IPS DF 6.9 (cell line): ENCODE measurements around the gene PEF1.

Experiments
- DNase-seq: peaks from one replicate; pipeline ENCODE4 v3.0.0-alpha.2; 2013; ENCODE audit warnings: low read depth, low spot score
- H3K27ac ChIP-seq: one replicate; pipeline ENCODE4 v1.5.1; 2013; ENCODE audit warnings: low read length, control low read depth
- H3K27me3 ChIP-seq: 2 replicates; pipeline ENCODE4 v1.6.1; 2013; ENCODE audit warnings: mild to moderate bottlenecking, low read length; ENCODE audit not compliant: control insufficient read depth, insufficient read depth
- H3K36me3 ChIP-seq: 2 replicates; pipeline ENCODE4 v1.6.1; 2013; ENCODE audit warnings: low read length; ENCODE audit not compliant: control insufficient read depth, insufficient read depth
- H3K4me1 ChIP-seq: 2 replicates; pipeline ENCODE4 v1.6.1; 2013; ENCODE audit warnings: low read length; ENCODE audit not compliant: control insufficient read depth, insufficient read depth
- H3K4me3 ChIP-seq: 2 replicates; pipeline ENCODE4 v1.5.1; 2013; ENCODE audit warnings: mild to moderate bottlenecking, low read length
- H3K9me3 ChIP-seq: 2 replicates; pipeline ENCODE4 v1.6.1; 2013; ENCODE audit warnings: low read length, inconsistent platforms; ENCODE audit not compliant: control insufficient read depth, insufficient read depth
- WGBS: extraction: QIAGEN DNeasy Blood & Tissue Kit; methylation state at CpG from one replicate; pipeline ENCODE4 v1.1.7; 2013; ENCODE audit warnings: mixed read lengths, missing lambda C conversion rate; ENCODE audit not compliant: insufficient read length, insufficient coverage; 5-methylcytosine and 5-hydroxymethylcytosine counted together

Gene PEF1

DNA sequence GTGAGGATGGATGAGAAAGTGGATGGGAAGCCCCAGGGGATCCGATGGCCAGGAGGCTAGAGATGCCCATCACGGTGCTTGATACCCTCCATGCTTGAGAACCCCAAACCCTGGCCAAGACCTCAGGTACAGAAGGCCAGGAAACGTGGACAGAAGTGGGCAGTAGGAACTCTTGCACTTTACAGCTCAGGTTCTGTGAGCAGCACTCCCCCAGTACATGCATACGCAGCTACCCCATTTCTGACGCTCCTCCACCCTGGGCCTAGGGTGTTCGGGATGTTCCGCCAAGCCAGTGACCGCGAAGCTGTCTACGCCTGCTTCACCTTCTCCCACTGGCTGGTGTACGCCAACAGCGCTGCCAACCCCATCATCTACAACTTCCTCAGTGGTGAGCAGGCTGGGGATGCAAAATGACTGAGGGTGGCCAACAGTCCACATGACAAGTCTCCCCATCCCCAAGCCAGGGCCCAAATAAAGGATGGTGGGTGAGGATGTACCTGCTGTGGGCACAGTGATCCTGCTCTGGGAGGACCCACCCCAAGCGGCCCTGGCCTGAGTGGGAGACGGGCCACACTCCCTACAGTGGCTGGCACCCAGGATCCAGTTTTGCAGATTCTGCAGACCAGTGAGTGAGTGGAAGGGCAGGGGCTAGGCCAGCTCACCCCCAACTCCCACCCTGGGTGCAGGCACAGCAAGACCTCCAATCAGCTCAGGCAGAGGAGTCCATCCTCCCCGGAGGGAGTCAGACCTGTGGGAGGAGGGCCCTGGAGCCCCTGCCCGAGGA is 19.8 kb downstream of the PEF1 start:
- no peaks in the 10 kb centered on the region for H3K27me3 ChIP-seq
- no peak overlapping the region for H3K4me3 ChIP-seq
- H3K4me1 ChIP-seq = 0 out of 2 replicates have a peak, but pooled peaks cover 2% of the 10 kb centered on the region
- no peak for DNase-seq
- no peak overlapping the region for H3K27ac ChIP-seq
- peaks cover 6% of the 10 kb centered on the region; the same call in 1 of the 2 replicates for H3K36me3 ChIP-seq
- H3K9me3 ChIP-seq = no peaks in the 10 kb centered on the region
- WGBS = no CpG with 5 or more reads among the region's 16 CpGs

DNA sequence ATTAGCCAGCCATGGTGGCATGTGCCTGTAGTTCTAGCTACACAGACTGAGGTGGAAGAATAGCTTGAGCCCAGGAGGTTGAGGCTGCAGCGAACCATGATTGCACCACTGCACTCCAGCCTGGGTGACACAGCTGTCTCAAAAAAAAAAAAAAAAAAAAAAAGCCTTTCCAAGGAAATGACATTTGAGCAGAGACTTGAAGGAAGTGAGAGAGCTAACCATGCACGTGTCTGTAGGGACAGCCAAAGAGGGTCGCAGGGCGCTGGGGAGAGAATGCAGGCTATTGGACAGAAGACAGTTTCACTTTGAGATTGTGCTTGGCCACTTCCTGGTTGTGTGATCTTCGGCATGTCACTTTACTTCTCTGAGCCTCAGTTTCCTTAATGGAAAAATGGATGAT is 20.4 kb downstream of the PEF1 start:
- no peak for DNase-seq
- no CpG with 5 or more reads among the region's 5 CpGs for WGBS
- Histone ChIP-seq H3K4me3 (no peak overlapping the region), H3K27me3 (no peaks in the 10 kb centered on the region), H3K27ac (no peak overlapping the region), H3K9me3 (no peaks in the 10 kb centered on the region), H3K36me3 (peaks cover 5% of the 10 kb centered on the region; the same call in 1 of the 2 replicates), H3K4me1 (0 out of 2 replicates have a peak, but pooled peaks cover 2% of the 10 kb centered on the region)

DNA sequence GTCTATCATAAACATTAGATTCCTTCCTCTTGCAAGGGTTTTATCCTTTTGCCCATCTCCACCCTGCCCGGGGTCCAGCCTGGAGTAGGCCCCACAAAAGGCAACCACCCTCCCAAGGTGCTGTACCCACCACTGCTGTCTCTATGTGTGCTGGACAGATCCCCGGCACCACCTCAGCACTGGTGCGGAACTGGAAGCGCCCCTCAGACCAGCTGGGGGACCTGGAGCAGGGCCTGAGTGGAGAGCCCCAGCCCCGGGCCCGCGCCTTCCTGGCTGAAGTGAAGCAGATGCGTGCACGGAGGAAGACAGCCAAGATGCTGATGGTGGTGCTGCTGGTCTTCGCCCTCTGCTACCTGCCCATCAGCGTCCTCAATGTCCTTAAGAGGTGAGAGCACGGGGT is 21.3 kb downstream of the PEF1 start:
- Histone ChIP-seq H3K27ac (no peak overlapping the region), H3K9me3 (no peaks in the 10 kb centered on the region), H3K36me3 (peaks cover 4% of the 10 kb centered on the region; the same call in 1 of the 2 replicates), H3K4me1 (0 out of 2 replicates have a peak, but pooled peaks cover 2% of the 10 kb centered on the region), H3K27me3 (no peaks in the 10 kb centered on the region), H3K4me3 (no peak overlapping the region)
- no peak for DNase-seq
- WGBS = no CpG with 5 or more reads among the region's 12 CpGs

DNA sequence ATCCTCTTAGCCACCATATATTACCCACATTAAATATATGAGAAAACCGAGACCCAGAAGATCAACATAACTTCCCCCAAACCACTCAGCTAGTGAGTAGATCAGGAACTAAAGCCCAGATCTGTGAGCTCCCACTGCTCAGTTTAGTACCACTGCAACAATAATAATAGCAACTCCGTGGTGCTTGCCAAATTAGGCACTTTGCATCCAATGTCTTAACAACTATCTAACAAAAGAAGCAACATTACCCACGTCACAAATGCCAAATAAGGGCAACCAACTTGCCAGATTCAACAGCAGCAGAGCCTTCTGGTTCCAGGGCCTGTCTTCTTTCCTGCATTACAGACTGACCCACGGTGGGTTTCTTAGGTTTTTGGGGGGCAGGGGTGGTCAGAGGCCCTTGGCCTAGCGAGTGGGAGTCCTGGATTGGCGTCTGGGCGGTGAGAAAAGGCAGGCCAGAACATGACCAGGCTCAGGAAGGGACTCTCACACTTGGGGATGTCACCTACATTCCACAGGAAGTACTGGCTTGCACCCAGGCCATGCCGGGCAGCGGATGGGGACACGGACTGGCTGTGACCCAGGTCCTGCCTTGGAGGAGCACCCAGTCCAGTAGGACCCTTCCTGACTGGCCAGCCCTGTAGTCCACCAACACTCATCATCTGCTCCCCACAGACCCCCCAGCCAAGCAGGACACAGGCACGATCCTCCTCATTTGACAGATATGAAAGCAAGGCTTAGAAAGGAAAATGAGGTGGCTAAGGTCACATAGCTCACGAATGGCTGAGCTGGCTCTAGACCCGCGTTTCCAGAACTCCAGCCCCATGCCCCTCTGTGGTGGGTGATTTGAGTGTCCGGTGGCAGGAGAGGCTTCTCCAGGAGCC is 22.6 kb downstream of the PEF1 start:
- WGBS = no CpG with 5 or more reads among the region's 15 CpGs
- Histone ChIP-seq H3K4me1 (peaks cover 6% of the 10 kb centered on the region; the same call in 1 of the 2 replicates), H3K27me3 (peaks cover 3% of the 10 kb centered on the region; the same call in 1 of the 2 replicates), H3K9me3 (no peaks in the 10 kb centered on the region), H3K36me3 (no peaks in the 10 kb centered on the region), H3K27ac (no peak overlapping the region), H3K4me3 (no peak overlapping the region)
- DNase-seq = no peak

DNA sequence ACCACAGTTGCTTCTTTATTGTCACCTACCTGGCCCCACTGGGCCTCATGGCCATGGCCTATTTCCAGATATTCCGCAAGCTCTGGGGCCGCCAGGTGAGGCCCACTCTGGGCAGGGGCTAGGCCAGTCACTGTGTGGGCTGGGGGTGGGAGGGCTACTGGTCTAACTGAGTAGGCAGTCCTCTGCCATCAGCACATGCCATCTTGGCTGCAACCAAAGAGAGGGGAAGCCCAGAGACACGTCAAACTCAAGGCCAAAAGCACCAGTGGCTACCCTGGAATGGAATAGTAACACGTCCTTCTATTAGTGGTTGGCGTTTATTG is 23.2 kb downstream of the PEF1 start:
- no CpG with 5 or more reads among the region's 5 CpGs for WGBS
- no peak overlapping the region for H3K27ac ChIP-seq
- no peaks in the 10 kb centered on the region for H3K9me3 ChIP-seq

DNA sequence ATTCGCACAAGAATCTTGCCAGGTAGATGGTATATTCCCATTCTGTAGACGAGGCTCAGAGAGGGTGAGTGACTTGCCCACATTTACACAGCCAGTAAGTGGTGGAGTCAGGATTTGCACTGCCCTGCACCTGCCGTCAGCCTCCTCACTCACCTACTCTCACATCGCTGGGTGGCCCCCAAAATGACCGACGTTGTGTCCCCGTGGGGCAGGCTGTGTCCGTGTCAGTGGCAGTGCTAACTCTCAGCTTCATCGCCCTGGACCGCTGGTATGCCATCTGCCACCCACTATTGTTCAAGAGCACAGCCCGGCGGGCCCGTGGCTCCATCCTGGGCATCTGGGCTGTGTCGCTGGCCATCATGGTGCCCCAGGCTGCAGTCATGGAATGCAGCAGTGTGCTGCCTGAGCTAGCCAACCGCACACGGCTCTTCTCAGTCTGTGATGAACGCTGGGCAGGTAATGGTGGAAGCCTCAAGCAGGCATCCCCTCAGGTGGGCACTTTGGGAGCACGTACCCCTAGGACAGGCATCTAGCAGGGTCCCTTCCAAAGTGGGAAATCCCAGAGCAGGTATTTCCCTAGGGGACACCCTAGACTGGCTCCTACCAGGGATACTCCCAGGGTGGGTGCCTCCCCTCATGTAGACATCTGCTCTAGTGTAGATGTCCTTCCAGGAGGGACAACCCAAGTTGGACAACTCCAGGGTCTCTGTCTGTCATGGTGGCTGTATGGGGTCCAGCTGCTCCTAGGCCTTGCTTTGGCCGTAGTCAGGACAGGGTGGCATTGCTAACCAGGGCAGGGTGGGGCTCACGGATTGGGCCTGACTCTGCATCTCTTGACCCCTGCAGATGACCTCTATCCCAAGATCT is 23.8 kb downstream of the PEF1 start:
- no CpG with 5 or more reads among the region's 20 CpGs for WGBS
- no peak overlapping the region for H3K4me3 ChIP-seq
- no peaks in the 10 kb centered on the region for H3K9me3 ChIP-seq
- peaks cover 4% of the 10 kb centered on the region; the same call in 1 of the 2 replicates for H3K4me1 ChIP-seq
- H3K27me3 ChIP-seq = peaks cover 5% of the 10 kb centered on the region; the same call in 1 of the 2 replicates
- H3K36me3 ChIP-seq = no peaks in the 10 kb centered on the region
- no peak overlapping the region for H3K27ac ChIP-seq
- no peak for DNase-seq

More for the DNA sequence above, 23.2 kb downstream of the PEF1 start:
- no peak for DNase-seq
- peaks cover 4% of the 10 kb centered on the region; the same call in 1 of the 2 replicates for H3K4me1 ChIP-seq
- H3K4me3 ChIP-seq = no peak overlapping the region
- H3K36me3 ChIP-seq = no peaks in the 10 kb centered on the region
- peaks cover 5% of the 10 kb centered on the region; the same call in 1 of the 2 replicates for H3K27me3 ChIP-seq

DNA sequence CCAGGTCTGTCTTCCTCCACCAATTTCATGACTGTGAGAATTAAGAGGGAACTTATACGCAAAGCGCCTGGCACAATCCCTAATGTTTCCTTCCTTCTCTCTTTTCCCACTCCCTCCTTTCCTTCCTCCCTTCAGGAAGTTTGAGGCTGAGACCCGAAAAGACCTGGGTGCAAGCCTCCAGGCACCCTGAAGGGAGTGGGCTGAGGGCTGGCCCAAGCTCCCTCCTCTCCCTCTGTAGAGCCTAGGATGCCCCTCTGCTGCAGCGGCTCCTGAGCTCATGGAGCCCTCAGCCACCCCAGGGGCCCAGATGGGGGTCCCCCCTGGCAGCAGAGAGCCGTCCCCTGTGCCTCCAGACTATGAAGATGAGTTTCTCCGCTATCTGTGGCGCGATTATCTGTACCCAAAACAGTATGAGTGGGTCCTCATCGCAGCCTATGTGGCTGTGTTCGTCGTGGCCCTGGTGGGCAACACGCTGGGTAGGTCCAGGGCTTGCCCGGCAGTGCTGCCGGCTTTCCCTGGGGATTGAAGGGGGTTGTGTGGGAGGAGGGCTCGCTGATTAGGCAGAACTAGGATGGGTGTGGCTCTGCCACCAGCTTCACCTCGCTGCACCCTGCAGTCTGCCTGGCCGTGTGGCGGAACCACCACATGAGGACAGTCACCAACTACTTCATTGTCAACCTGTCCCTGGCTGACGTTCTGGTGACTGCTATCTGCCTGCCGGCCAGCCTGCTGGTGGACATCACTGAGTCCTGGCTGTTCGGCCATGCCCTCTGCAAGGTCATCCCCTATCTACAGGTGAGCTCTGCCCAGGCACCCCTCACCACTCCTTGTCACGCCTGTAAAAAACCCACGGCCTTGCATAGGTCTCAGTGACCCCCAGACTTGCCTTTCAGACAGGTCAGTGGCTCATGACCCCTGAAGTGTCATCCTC is 25.5 kb downstream of the PEF1 start:
- Histone ChIP-seq H3K36me3 (no peaks in the 10 kb centered on the region), H3K27ac (no peak overlapping the region), H3K27me3 (peaks cover 5% of the 10 kb centered on the region; the same call in 1 of the 2 replicates), H3K4me1 (peaks cover 5% of the 10 kb centered on the region; the same call in 1 of the 2 replicates), H3K9me3 (no peaks in the 10 kb centered on the region), H3K4me3 (no peak overlapping the region)
- no peak for DNase-seq
- no CpG with 5 or more reads among the region's 23 CpGs for WGBS

DNA sequence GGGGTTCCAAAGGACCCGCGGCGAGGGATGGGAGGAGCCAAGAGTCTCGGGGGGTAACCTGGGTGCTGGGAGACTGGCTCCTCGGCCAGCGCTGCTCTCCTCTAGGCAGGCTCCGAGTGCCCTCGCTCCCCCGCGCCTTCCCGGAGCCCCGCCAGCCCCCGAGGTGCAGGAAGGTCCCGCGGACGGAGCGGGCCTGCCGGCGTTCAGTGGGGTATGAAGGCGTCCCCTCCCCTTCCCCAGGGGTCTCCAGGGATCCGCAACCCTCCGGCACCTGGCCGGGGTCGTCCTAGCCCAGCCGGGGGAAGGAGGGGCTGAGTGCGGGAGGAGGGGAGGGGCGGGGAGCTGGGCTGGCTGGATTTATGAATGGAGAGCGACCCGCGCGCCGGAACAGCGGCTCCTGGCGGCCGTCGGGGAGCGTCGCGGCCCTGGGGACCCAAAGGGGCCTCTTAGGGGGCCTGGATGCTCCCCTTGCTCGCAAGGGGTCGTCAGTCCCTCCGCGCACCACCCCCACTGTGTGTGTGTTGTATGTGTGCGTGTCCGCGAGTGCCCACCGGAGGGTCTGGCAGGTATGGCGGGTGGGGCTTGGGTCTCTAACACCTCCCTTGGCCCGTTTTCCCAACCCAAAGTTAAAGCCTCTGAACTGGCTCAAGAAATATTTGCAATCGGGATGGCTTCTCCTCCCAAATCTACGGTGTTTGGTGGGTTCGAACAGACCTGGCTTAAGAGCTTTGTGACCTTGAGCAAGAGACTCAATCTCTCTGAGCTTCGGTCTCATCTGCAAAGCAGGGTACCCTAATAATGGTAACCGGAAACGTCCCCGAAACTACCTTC is 26.5 kb downstream of the PEF1 start:
- peaks cover 5% of the 10 kb centered on the region; the same call in 1 of the 2 replicates for H3K4me1 ChIP-seq
- peak overlapping the region; percentile 74; the same call in 1 of the 2 replicates for H3K4me3 ChIP-seq
- no peak overlapping the region for H3K27ac ChIP-seq
- no peak for DNase-seq
- H3K9me3 ChIP-seq = no peaks in the 10 kb centered on the region
- H3K27me3 ChIP-seq = peaks cover 5% of the 10 kb centered on the region; the same call in 1 of the 2 replicates
- H3K36me3 ChIP-seq = no peaks in the 10 kb centered on the region
- WGBS = no CpG with 5 or more reads among the region's 56 CpGs
